ENCODE measurements around the gene TAMALIN.

TAMALIN gene

DNA sequence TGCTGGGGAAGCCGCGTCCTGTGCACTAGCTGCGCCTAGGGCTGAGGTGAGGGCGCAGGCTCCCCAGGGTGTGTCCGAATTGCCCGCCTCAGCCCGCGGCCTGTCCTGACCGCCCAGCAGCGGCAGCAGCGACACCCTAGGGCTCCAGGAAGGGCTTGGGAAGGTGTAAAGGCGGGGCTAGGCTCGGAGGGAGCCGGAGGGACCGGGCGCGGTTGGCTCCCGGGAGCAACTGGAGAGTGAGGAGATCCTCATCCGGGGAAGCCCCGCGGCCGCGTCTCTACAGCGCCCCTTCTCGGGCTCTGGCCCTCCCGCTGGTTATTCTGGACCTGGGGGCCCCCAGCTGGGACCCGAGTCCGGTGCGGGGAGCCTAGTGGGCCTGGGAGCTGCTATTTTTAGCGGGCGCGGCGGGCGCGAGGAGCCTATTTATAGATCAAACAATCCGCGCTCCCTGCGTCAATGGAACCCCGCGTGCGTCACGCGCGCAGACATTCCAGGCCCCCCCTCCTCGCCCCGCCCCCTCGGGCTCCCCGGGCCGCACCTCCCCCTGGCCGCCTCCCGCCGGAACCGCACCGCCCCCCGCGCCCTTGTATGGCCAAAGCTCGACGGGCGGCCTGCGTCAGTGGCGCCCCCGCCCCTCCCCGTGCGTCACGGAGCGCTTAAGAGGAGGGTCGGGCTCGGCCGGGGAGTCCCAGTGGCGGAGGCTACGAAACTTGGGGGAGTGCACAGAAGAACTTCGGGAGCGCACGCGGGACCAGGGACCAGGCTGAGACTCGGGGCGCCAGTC, 44.2 kb downstream of the TAMALIN start, which contains the start of gene NR4A1:
NR4A1 (plus strand) TSS at position 685 of the 784 bp plus-strand sequence. CDS start 2,887 bp downstream, outside the sequence.
- TF ChIP-seq, protein P1, sequence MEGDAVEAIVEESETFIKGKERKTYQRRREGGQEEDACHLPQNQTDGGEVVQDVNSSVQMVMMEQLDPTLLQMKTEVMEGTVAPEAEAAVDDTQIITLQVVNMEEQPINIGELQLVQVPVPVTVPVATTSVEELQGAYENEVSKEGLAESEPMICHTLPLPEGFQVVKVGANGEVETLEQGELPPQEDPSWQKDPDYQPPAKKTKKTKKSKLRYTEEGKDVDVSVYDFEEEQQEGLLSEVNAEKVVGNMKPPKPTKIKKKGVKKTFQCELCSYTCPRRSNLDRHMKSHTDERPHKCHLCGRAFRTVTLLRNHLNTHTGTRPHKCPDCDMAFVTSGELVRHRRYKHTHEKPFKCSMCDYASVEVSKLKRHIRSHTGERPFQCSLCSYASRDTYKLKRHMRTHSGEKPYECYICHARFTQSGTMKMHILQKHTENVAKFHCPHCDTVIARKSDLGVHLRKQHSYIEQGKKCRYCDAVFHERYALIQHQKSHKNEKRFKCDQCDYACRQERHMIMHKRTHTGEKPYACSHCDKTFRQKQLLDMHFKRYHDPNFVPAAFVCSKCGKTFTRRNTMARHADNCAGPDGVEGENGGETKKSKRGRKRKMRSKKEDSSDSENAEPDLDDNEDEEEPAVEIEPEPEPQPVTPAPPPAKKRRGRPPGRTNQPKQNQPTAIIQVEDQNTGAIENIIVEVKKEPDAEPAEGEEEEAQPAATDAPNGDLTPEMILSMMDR (conservative IDR thresholded peaks at IDR 0.05; ENCODE audit: low read length): no peak; the same call in 1 of the 2 replicates
- no peak for TF ChIP-seq EZH2phosphoT487 (IDR thresholded peaks at IDR 0.05; ENCODE audit: borderline replicate concordance)
- H3K4me1 ChIP-seq (ENCODE audit: insufficient read depth, low read length, poor library complexity, severe bottlenecking): peaks cover 28% of the 10 kb centered on the region
- no peaks in the 10 kb centered on the region for H3K79me2 ChIP-seq (ENCODE audit: insufficient read depth, low read length)
- H3K9me2 ChIP-seq (replicated peaks; ENCODE audit: low read depth, low read length): no peaks in the 10 kb centered on the region
- H3K27me3 ChIP-seq (ENCODE audit: insufficient read depth, low read length, poor library complexity, severe bottlenecking): no peaks in the 10 kb centered on the region
- H3F3A ChIP-seq (ENCODE audit: low read depth): no peaks in the 10 kb centered on the region
- H3K9ac ChIP-seq (ENCODE audit: low read depth, low read length, poor library complexity, severe bottlenecking): peak within 1 kb of the TSS; percentile 84
- peak within 1 kb of the TSS; percentile 85 for H3K4me3 ChIP-seq (ENCODE audit: low read length, poor library complexity, severe bottlenecking)
- H3K36me3 ChIP-seq (ENCODE audit: insufficient read depth, low read length): no peaks in the 10 kb centered on the region
- H4K20me1 ChIP-seq (ENCODE audit: insufficient read depth, low read length, poor library complexity, severe bottlenecking): no peaks in the 10 kb centered on the region
- peak within 1 kb of the TSS; percentile 95 for H3K4me2 ChIP-seq (ENCODE audit: low read depth, low read length, poor library complexity, severe bottlenecking)
- H3K9me3 ChIP-seq (ENCODE audit: insufficient read depth, low read depth, low read length): no peaks in the 10 kb centered on the region
- H2AFZ ChIP-seq (ENCODE audit: low read length): peak within 1 kb of the TSS; percentile 97

DNA sequence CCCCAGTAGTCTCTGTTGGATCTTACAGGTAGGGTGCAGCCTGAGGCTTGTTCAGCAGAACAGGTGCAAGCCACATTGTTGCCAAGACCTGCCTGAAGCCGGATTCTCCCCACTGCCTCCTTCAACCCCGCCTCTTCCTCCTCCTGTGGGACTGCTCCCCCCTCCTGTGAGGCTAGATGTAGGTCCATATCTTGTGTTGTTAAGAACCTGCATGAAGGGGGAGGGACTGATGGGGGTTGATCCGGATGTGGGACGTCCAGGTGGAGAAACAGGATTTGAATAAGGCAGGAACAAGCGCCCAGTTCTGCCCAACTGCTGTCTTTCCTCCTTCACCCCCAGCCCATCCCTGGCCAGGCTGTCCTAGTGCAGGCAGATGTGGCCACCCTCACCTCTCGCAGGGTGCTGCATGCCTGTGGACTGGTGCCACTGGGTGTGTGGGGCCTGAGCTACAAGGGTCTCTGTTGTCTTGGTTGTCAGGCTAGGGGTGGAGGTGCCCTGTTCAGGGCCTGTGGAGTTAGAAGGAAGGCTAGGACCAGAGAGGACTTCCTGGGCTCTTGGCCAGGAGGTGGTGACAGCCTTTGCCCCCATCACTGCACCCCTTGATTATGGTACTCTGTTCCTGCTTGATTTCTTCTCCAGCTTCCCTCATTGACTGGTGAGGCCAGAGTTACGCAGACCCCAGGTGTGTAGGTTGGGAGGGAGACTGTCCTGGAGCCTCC, 45.9 kb downstream of the TAMALIN start:
- TF ChIP-seq EZH2phosphoT487 (IDR thresholded peaks at IDR 0.05; ENCODE audit: borderline replicate concordance): no peak
- TF ChIP-seq, protein P1 (conservative IDR thresholded peaks at IDR 0.05; ENCODE audit: low read length): no peak
- Histone ChIP-seq H3K79me2 (ENCODE audit: insufficient read depth, low read length) (no peaks in the 10 kb centered on the region), H3F3A (ENCODE audit: low read depth) (no peaks in the 10 kb centered on the region), H3K36me3 (ENCODE audit: insufficient read depth, low read length) (no peaks in the 10 kb centered on the region), H3K4me1 (ENCODE audit: insufficient read depth, low read length, poor library complexity, severe bottlenecking) (peaks cover 23% of the 10 kb centered on the region), H3K27me3 (ENCODE audit: insufficient read depth, low read length, poor library complexity, severe bottlenecking) (no peaks in the 10 kb centered on the region), H4K20me1 (ENCODE audit: insufficient read depth, low read length, poor library complexity, severe bottlenecking) (no peaks in the 10 kb centered on the region), H3K4me3 (ENCODE audit: low read length, poor library complexity, severe bottlenecking) (no peak overlapping the region), H2AFZ (ENCODE audit: low read length) (no peak overlapping the region), H3K9ac (ENCODE audit: low read depth, low read length, poor library complexity, severe bottlenecking) (no peak overlapping the region), H3K9me3 (ENCODE audit: insufficient read depth, low read depth, low read length) (no peaks in the 10 kb centered on the region), H3K4me2 (ENCODE audit: low read depth, low read length, poor library complexity, severe bottlenecking) (peak overlapping the region; percentile 95), H3K9me2 (replicated peaks; ENCODE audit: low read depth, low read length) (no peaks in the 10 kb centered on the region)

DNA sequence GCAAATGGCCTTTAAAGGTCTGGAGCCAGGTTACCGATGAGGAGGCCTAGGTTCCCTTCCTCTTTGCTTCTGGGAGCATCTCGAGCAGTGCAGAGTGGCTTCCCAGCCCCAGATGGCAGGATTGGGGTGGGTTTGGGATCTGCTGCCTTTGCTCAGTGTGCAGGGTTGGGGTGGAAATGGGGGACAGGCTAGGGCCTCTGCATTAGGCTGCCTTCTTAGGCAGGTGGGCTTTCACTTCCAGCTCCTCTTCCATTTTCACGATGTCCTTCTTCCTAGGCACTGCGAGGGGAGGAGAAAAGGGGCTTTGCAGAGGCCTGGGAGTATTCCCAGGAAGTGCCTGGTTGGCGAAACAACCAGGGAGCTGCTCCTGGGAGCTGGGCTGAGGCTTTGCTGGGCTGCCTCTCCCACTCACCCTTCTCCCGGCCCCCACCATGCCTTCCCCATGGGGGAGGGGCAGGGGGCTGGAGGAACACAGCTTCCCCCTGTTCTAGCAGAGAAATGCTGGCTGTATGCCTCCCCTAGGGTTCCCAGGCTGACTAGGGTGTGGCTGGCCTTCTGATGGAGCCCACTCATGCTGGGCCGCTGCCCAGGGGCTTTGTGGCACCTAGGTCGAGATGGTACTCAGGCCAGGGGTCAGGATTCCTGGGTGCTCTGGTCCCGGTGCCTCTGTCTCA, 46.9 kb downstream of the TAMALIN start:
- H3K79me2 ChIP-seq (ENCODE audit: insufficient read depth, low read length): no peaks in the 10 kb centered on the region
- no peak overlapping the region for H3K4me3 ChIP-seq (ENCODE audit: low read length, poor library complexity, severe bottlenecking)
- H4K20me1 ChIP-seq (ENCODE audit: insufficient read depth, low read length, poor library complexity, severe bottlenecking): no peaks in the 10 kb centered on the region
- H3K9ac ChIP-seq (ENCODE audit: low read depth, low read length, poor library complexity, severe bottlenecking): no peak overlapping the region
- no peak for TF ChIP-seq EZH2phosphoT487 (IDR thresholded peaks at IDR 0.05; ENCODE audit: borderline replicate concordance)
- TF ChIP-seq, protein P1 (conservative IDR thresholded peaks at IDR 0.05; ENCODE audit: low read length): no peak
- H2AFZ ChIP-seq (ENCODE audit: low read length): no peak overlapping the region
- peaks cover 23% of the 10 kb centered on the region for H3K4me1 ChIP-seq (ENCODE audit: insufficient read depth, low read length, poor library complexity, severe bottlenecking)
- H3K9me3 ChIP-seq (ENCODE audit: insufficient read depth, low read depth, low read length): no peaks in the 10 kb centered on the region
- H3K36me3 ChIP-seq (ENCODE audit: insufficient read depth, low read length): no peaks in the 10 kb centered on the region
- H3K27me3 ChIP-seq (ENCODE audit: insufficient read depth, low read length, poor library complexity, severe bottlenecking): no peaks in the 10 kb centered on the region
- no peaks in the 10 kb centered on the region for H3K9me2 ChIP-seq (replicated peaks; ENCODE audit: low read depth, low read length)
- H3F3A ChIP-seq (ENCODE audit: low read depth): no peaks in the 10 kb centered on the region
- H3K4me2 ChIP-seq (ENCODE audit: low read depth, low read length, poor library complexity, severe bottlenecking): no peak overlapping the region
